Measurements from ENCODE around the gene TGFBR3L.

GRCh38 chr19:7883105-7883504 is 31.5 kb upstream of the TGFBR3L start:
- TF ChIP-seq CTCF (IDR thresholded peaks at IDR 0.05) (no peak), POLR2A (IDR thresholded peaks at IDR 0.05) (no peak)

Measured in ovary (tissue), 3 donors.